UCSD-AML1 (cell line): ENCODE results near the gene CHRNB4.
A peak's percentile ranks its signal among the peaks of the same experiment; 100 is the strongest.

ENCODE experiments used
- DNase-seq: peaks from one replicate; lab custom pipeline; 2025; ENCODE audit not compliant: unreplicated experiment; lab: John Stamatoyannopoulos, UW

CHRNB4 gene

DNA sequence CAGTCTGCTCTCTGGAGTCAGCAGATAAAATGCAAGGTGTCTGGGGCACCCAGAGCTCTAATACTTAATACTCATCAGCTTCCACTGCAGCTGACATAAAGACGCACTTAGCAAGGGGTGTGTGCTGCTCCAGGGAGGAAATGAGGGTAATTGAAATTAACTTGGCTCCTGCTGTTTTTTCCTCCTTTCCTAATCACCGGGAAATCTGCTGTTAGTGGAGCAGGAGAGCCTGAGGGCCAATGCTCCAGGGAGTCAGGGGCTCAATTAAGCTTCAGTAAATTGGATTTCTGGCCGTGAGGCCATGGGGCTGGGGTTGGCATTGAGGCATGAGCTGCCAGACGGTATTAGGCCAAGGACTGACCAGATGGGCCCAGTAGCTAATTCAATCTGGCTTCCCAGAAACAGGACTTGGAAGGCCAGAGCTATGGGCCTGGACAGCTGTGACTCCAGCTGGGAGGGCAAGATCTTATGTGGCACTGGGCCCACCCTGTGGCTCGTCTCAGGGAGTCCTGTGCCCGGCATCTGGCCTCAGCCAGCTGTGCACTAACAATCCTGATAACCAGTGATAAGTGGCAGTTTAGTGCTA lies 30.7 kb upstream of the CHRNB4 start:
- DNase-seq: no peak

DNA sequence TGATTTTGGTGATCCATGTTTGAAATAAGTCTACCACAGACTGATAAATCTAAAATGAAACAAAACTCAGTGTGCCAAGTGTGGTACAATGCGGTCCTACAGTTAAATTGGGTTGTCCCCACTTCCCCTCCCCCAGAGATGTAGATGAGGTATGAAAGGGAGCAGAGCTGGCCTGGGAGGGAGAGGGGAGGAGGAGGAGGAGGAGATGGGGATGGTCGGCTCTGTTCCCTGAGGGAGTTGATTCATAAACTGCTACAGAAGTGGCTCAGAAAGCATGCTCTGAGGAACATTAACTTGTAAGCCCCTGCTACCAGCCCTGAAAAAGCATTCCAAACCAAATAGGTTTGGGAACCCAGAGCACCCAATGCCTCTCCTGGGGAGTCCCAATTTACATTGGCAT lies 28.0 kb upstream of the CHRNB4 start:
- no peak for DNase-seq

DNA sequence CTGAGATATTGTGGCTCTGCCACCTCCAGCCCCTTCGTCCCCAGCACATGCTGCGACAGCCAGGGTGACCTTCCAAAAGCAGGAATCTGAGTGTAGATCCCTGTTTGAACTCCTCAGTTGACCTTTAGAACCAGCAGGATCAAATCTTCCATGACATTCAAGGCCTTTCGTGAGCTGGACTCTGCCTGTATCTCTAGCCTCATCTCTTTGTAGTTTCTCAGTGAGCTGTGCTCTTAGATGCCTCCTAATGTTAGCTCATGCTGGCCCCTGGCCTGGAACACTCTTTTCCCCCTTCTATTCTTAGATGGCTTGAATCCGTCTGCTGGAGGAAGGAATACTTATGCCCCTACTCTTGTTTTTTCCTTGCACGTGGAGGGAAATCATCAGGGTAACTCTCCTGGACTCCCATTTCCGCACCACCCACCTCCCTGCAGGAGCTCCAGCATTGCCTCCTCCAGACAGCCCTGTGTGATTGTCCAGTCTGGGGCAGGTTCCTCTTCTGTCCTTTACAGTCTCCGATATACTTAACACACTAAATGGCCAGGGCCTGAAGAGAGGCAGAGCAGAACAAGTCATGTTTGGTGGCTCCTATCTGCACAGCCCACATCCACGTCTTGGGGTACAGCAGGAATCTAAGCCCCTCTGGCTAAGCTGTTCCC lies 26.7 kb upstream of the CHRNB4 start:
- no peak for DNase-seq

DNA sequence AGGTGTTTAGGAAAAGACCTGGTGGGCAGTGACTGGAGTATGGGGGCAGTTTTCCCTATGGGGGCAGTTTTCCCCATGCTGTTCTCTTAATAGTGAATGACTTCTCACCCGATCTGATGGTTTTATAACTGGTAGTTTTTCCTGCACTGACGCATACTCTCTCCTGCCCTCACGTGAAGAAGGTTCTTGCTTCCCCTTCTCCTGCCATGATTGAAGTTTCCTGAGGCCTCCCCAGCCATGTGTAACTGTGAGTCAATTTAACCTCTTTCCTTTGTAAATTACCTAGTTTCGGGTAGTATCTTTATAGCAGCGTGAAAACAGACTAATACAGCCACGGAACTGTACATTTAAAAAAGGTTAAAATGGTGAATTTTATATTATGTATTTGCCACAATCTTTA lies 25.0 kb upstream of the CHRNB4 start:
- no peak for DNase-seq

DNA sequence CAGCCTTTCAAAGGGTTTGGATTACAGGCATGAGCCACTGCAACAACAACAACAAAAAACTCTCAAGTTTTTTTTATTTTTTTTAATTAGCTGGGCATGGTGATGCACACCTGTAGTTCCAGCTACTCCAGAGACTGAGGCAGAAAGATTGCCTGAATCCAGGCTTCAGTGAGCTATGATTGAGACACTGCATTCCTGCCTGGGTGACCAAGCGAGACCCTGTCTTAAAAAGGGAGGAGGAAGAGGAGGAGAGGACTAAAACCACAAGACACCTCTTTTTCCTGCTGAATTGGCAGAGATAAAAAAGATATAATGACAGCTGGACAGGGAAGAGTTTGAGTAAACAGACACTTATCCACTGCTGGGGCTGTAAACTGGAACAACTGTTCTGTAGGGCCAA lies 22.7 kb upstream of the CHRNB4 start:
- DNase-seq: no peak

DNA sequence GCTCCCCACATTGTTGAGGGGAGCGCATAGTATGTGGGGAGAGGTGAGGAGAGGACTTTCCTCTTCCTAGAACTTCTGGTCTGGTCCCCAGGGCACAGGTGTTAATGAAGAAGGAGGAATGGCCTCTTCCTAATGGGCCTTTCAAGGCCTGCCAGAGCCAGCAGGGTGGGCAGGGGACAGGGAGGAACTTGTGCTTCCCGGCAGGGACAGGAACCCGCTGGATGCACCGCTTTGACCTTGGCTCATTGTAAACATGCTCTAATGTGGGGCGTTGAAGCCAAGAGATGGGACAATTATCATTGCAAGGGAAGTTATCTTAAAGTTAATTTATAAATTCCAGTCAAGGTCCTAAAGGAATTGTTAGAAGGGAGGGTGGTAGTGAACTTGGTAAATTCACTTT lies 21.0 kb upstream of the CHRNB4 start:
- no peak for DNase-seq

DNA sequence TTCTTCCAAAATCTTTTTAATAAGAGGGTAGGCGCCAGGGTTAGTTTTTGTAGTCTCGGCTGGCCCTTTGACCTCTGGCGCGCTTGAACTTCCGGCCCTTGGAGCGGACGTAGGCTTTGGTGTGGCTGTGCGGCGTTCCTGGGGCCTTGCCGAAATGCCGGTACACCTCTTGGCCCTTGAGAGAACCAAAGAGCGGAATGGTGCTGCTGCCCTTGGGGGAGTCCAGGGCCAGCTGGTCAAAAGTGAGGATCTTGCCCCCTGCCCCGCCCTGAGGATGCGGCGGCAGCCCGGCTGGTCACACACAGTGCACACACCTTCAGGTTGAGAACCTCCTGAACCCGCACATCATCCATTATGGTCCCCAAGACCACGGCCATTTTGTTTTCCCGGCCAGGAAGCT lies 20.0 kb upstream of the CHRNB4 start:
- DNase-seq: no peak

DNA sequence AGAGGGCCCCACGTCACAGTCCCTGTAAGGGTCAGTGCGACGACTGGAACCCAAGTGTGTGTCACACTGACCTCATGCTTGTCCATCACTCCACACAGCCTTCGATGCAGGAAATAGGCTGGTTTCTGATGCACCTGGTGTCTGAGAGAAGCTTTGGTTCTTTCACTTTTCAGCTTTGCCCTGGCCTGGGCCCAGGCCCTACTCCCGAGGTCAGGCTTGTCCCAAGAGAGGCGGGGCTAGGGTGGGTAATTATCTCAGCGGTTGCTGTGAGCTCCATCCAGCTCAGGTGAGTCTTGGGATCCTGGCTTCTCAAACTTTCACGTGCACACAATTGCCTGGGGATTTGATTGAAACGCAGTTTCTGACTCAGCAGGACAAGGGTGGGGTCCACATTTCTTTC lies 19.6 kb upstream of the CHRNB4 start:
- no peak for DNase-seq

DNA sequence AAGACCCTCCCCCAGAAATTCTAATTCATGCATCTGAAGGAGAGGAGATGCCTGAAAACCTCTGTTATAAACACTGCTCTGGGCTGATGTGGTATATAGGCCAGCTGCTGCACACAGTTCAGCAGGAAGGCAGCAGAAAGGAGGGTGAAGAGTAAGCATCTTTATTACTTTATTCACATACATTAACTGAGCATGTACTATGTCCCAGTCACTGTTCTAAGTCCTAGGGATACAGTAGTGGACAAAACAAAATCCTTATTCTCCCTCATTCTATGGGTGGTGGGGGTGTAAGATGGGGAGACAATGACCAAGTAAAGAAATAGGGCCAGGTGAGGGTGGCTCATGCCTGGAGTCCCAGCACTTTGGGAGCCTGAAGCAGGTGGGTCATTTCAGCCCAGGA lies 17.8 kb upstream of the CHRNB4 start:
- no peak for DNase-seq

DNA sequence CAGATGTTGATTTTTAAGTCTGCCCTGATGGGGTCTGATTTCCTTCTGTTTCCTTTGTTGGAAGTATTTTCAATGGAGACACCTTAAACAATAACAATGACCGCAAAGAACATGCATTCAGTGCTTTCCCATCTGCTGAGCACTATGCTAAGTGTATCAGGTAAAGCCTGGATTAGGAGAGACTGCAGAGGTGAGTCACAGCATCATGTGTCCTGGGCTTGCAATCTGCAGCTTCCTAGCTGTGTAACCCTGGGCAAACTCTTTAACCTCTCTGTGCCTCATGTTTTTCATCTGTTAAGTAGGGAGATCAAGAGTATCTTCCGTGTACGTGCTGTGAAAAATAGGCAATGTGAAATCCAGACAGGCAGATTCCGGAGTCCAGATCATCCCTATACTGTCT lies 13.3 kb upstream of the CHRNB4 start:
- DNase-seq: no peak

DNA sequence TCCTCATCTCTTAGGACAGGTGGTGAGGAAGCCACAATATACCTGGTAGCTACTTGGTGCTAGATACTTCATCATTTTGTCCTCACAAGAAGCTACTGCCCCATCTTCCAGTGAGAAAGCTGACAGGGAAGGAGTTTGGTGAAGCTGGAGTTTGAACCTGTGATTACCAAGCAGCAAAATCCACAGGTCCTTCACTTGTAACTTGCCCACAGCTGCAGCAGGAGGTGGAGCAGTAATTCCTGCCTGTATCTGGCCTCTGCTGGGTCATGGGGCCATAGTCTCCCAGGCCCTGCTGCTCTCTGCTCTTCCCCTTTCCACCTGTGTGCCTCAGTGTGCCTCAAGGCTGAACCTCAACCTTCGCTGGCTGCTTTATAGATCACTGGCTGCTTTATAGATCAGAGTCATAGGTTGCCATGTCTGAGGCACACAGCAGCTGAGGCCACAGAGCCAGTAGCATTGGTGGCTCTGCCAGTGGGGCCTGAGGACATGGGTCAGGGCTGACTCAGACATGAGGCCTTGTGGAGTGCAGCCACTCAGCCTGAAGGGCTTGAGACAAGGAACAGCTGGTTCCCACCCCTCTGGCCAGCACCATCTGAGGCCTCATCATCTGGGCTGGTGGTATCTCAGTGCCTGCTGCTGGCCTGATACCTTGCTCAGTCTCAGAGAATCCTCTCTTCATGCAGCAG lies 11.1 kb upstream of the CHRNB4 start:
- no peak for DNase-seq

DNA sequence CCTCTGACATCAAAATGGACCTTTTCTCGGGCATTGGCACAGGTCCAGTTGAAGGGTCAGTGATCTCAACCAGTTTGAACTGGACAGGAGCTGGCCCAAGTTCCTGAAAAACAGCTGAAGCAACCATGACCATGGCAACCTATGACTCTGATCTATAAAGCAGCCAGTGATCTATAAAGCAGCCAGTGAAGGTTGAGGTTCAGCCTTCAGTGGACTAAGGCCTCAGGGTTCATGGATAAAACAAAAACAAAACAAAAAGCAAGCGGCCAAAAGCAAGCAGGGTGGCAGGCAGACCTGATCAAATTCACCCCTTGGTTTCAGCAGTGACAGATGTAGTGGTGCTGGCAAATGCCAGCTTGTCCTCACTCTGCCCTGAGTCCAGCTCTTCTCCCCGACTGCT lies 10.0 kb upstream of the CHRNB4 start:
- no peak for DNase-seq

DNA sequence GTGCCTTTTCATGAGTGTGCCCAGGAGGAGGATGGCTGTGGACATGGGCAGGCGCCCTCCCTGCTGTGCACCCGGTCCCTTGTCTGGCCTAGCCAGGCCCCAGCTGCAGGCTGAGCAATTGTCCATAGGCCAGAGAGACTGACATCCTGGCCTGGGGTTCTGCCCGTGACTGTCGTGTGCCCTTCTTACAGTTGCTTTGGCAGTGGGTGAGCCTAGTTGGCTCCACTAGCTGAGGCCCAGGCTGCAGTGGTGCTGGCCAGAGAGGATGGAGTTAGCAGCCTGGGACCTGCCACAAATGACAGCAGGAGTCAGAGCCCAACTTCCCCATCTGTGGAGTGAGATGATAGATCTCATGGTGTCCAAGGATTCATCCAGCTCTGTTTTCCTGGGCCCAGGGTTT lies 9.0 kb upstream of the CHRNB4 start:
- no peak for DNase-seq

DNA sequence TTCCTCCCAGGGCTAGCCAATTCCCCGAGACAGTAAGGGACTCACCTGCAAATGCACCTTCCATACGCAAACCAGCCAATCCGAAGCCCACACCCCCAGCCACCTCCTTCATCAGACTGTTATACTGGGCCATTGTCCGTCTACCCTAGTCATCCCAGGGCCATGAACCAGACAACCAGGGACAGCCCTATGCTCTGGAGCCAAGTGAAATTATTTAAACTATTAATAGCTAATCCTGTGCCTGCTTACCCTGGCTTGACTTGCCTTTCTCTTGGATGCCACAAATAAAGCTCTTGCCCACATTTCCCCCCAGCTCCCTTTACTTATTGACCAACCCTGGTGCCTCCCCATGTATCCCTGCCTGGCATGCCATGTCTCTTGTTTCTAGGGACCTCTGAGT lies 4.0 kb upstream of the CHRNB4 start:
- DNase-seq: no peak

DNA sequence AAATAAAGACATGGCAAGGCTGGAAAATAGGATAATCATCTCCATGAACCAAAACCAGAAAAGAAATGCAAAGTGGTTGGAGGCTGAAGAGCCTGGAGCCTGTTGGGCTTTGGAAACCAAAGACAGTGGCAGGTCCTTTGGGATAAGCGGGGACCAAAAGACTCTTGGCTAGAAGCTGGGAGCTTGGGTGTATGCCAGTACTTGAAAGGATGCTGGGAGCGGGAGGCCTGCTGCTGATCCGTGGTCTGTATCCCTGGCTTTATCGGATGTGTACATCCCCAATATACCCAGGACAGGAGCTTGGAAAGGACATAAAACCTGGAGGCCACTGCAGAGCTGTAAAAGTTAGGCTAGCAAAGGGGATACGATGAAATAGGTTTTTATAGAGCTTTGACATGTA lies 1.3 kb upstream of the CHRNB4 start:
- DNase-seq: no peak

DNA sequence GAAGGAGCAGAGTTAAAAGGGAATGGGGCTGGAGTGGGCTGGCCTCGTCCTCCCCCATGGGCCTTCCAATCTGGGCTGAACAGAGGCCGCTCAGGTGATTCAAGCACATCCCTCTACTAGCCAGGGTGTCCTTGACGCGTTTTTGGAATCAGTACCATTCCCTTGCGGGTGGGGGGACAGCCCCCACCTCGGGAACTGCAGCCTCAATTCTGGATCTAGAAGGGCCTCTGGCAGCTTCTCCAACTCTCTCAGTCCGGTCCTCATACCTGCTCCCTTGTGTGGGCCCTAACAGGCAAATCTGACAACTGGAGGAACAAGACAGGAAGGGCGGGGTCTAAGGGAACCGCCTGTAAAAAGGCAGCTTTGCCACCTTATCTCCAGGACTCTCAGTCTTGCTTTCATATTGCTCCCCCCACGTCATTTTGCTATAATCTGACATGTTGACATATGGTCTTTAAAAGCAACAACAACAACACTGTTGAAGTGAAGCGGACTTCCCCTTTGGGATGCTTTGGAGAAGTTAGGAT lies 802 bp upstream of the CHRNB4 start:
- no peak for DNase-seq

DNA sequence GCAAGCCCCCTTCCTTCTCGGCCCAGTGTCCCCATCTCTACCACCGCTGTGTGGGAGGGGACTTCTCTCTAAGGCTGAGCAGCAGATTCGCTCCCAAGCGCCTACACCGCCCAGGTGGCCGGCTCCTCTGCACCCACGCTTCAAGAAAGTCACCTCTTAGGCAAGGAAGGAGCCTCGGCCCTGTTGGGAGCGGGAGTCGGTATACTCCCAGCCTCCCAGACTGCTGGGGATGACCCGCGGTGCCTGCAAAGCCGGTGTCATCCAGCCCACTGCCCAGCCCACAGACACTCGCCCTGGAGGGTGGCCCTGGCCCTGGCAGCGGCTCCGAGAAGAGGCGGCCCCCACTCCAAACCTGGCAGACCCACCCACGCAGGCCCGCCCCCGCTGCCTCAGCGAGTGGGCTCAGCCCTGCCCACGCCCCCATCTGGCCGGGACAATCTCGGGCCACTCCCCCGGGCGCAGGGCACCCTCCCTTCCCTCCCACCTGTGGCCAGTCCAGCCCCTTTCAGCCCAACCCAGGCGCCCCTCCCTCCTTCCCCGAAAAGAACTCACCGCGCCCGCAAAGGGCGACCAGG lies 396 bp downstream of the CHRNB4 start:
- DNase-seq: no peak

DNA sequence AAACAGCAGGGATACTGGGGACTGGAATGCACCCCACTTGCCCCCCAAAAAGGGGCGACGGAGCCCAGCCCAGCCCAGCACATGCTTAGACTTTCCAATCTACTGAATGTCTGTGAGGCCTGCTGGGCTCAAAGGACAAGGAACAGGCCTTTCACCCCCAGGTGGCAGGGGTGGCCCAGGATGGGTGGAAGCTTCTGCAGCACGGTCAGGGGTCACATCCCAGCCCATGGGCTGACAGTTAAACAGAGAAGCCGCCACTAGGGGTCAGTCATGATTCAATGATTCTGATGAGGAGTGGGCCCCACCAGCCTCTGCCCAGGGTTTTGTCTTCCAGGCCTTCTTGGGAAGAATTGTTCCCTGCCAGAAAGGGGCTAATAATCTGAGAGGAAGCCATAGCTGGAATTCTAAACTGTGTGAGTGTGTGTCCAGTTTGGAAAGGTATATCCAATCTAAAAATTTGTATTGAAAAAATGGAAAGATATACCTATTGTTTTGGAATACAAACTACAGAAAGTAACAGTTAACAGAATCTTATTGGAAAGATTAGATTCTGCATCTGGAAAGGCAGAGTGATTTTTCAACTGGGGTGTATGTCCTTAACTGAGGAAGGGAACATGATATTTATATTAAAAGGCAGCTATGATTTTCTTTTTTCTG lies 2.2 kb downstream of the CHRNB4 start:
- peak; percentile 52 for DNase-seq

DNA sequence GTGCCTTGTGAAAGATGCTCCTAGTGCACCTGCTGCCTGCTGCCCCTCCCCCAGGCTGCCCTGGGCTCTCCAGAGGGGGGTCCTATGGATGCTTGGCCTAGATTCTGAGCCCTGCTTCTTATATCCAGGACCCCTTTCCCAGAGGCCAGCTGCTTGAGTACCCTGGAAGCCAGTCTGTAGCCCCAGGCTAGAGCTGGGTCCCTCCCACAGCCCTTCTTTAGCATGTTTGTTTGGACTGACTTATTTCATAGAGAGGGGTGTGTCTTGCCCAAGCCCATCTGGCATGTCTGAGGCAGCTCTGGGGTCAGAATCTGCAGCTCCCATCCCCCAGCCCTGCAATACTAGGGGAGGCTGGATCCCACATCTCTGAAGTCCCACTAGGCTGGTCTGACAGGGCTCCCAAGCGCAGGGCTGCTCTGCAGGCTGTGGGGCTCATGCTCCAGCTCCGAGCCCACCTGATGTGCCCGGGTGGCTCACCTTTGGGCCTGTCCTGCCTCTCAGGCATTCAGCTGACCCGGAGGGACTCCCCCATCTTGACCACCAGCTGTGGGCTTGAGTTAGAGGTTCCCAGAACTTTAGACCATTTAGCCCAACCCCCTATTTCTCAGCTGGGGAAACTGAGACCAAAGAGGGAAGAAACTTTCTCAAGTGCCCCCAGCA lies 3.1 kb downstream of the CHRNB4 start:
- no peak for DNase-seq

DNA sequence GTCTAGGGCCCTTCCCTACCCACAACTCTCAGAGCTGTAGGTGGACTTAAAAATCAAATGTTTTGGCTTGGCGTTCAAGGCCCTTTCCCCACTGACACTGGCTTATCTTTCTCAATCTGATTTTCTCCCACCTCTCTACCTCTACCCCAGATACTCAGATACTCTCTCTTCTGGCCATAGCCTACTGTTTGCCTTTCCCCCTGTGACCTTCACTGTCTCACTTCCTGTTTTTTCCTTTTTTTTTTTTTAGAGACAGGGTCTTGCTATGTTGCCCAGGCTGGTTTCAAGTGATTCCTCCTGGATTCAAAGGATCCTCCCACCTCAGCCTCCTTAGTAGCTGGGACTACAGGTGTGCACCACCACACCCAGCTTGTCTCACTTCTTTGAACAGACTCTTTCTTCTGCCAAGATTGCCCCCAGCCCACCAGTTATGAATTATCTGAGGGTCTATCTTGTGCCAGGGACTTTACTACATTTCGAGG lies 4.6 kb downstream of the CHRNB4 start:
- DNase-seq: no peak

DNA sequence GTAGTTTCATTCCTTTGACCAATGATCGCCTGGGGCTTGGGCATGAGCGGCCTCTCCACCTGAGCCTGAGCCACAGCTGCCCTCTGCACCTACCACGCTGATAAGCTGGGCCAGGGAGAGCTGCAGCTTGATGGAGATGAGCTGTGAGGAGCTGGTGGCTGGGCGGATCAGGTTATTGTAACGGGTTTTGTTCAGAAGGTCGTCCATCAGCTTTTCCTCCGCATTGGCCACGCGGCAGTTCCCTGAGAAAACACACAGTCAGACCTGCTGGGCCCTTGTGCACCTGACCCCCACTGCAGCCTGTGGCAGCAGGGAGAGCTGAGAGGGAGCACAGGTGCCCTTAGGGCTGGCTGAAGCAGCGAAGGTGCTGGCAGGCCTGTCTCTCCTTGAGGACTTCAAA lies 5.7 kb downstream of the CHRNB4 start:
- DNase-seq: no peak
